Tibial artery (tissue), 4 donors: ENCODE results near the gene TAOK3.

Source experiments
- DNase-seq, 2 donors: peaks; one replicate each; pipeline ENCODE4 v3.0.0-alpha.2; 2019
- H3K27ac ChIP-seq, 2 donors: fragments of 200-600 bp; sonication (generic) in 1 of 2; 1 replicate in 1 of 2; 2 replicates in 1 of 2; pipeline ENCODE4 v1.5.1; 2018 to 2019; ENCODE audit warnings: mild to moderate bottlenecking in 1 of 2
- H3K27me3 ChIP-seq, 2 donors: fragments of 200-600 bp; sonication (generic) in 1 of 2; one replicate each; pipeline versions ENCODE4 v1.5.1 to v1.6.0; 2016 to 2019
- H3K36me3 ChIP-seq, 3 donors: fragments of 200-600 bp; sonication (generic) in 2 of 3; one replicate each; pipeline ENCODE4 v1.5.1; 2016 to 2019; ENCODE audit warnings: mild to moderate bottlenecking in 2 of 3
- H3K4me1 ChIP-seq, 4 donors: fragments of 200-600 bp; sonication (generic) in 2 of 4; 1 replicate in 3 of 4; 2 replicates in 1 of 4; pipeline ENCODE4 v1.5.1; 2016 to 2019
- H3K4me3 ChIP-seq, 2 donors: fragments of 200-600 bp; sonication (generic) in 1 of 2; 1 replicate in 1 of 2; 2 replicates in 1 of 2; pipeline ENCODE4 v1.5.1; 2018 to 2019; ENCODE audit warnings: mild to moderate bottlenecking in 2 of 2
- H3K9me3 ChIP-seq, 3 donors: fragments of 200-600 bp; sonication (generic) in 1 of 3; one replicate each; pipeline ENCODE4 v1.5.1; 2016 to 2019
- CTCF ChIP-seq, 2 experiments: fragments of 200-600 bp in 1 of 2; fragments of 450-650 bp in 1 of 2; IDR thresholded peaks; one replicate each; pipeline ENCODE4 v1.5.1; 2017 to 2019; ENCODE audit warnings: antibody characterized with exemption in 2 of 2, mild to moderate bottlenecking in 1 of 2, moderate library complexity in 1 of 2
- intact Hi-C: fragments of 100-400 bp; cut with DNase I; formaldehyde crosslinking; loops from one replicate; pipeline ENCODE4 v1.15.0; 2023; ENCODE audit warnings: low total_unique reads

TAOK3 gene

GRCh38 chr12:118404876-118405521 is 32.3 kb upstream of the TAOK3 start:
- Histone ChIP-seq H3K4me3 (no peak overlapping the region), H3K4me1 (no peaks in the 10 kb centered on the region), H3K27ac (no peak overlapping the region), H3K36me3 (peaks cover 66 to 90% (median 67%) of the 10 kb centered on the region in 3 donors), H3K27me3 (no peaks in the 10 kb centered on the region), H3K9me3 (no peaks in the 10 kb centered on the region)
- TF ChIP-seq CTCF (IDR thresholded peaks at IDR 0.05) = peak; percentile 71
- peak in 1 of 2 donors; percentile 59 for DNase-seq
- intact Hi-C loops = loop anchor here (10.0 kb wide), 1 partner anchor 210 kb away; no protein-coding TSS in a partner anchor

- Histone ChIP-seq H3K4me3 (no peak overlapping the region), H3K9me3 (no peaks in the 10 kb centered on the region), H3K4me1 (no peaks in the 10 kb centered on the region), H3K36me3 (peaks cover 58 to 91% (median 76%) of the 10 kb centered on the region in 3 donors), H3K27ac (no peak overlapping the region), H3K27me3 (no peaks in the 10 kb centered on the region)
- intact Hi-C loops = loop anchor here (10.0 kb wide), 1 partner anchor 213 kb away; no protein-coding TSS in a partner anchor
- TF ChIP-seq CTCF (IDR thresholded peaks at IDR 0.05) = no peak
- no peak for DNase-seq
Observed at GRCh38 chr12:118402251-118402650, 29.5 kb upstream of the TAOK3 start.

GRCh38 chr12:118398940-118399339 is 26.2 kb upstream of the TAOK3 start:
- Histone ChIP-seq H3K36me3 (peaks cover 55 to 100% (median 86%) of the 10 kb centered on the region in 3 donors), H3K9me3 (no peaks in the 10 kb centered on the region), H3K27ac (no peak overlapping the region), H3K4me1 (no peaks in the 10 kb centered on the region), H3K27me3 (no peaks in the 10 kb centered on the region), H3K4me3 (no peak overlapping the region)
- intact Hi-C loops = no loop called here
- DNase-seq = no peak
- no peak for TF ChIP-seq CTCF (IDR thresholded peaks at IDR 0.05)

GRCh38 chr12:118398524-118398923 is 25.8 kb upstream of the TAOK3 start:
- no peak for TF ChIP-seq CTCF (IDR thresholded peaks at IDR 0.05)
- intact Hi-C loops = no loop called here

GRCh38 chr12:118397708-118398440 is 25.2 kb upstream of the TAOK3 start:
- intact Hi-C loops = no loop called here
- Histone ChIP-seq H3K9me3 (no peaks in the 10 kb centered on the region), H3K27ac (no peak overlapping the region), H3K36me3 (peaks cover 46 to 100% (median 86%) of the 10 kb centered on the region in 3 donors), H3K4me3 (no peak overlapping the region), H3K27me3 (no peaks in the 10 kb centered on the region), H3K4me1 (no peaks in the 10 kb centered on the region)
- no peak for DNase-seq
- TF ChIP-seq CTCF (IDR thresholded peaks at IDR 0.05) = no peak

More at GRCh38 chr12:118398524-118398923, 25.8 kb upstream of the TAOK3 start:
- no peak for DNase-seq
- Histone ChIP-seq H3K4me1 (no peaks in the 10 kb centered on the region), H3K27me3 (no peaks in the 10 kb centered on the region), H3K4me3 (no peak overlapping the region), H3K9me3 (no peaks in the 10 kb centered on the region), H3K36me3 (peaks cover 51 to 100% (median 86%) of the 10 kb centered on the region in 3 donors), H3K27ac (no peak overlapping the region)
